Suppressor macrophage (primary cell): ENCODE results near the gene MCTP1.

Experiments used
- DNase-seq, 4 experiments: peaks; one replicate each; pipeline ENCODE4 v3.0.0-alpha.2; 2020 to 2022

The MCTP1 gene

GRCh38 chr5:94802450-94802849 is 482.4 kb downstream of the MCTP1 start:
- DNase-seq, result peak in 1 of 4 experiments; percentile 8

- no peak for DNase-seq
Measured at GRCh38 chr5:94796586-94796985, 488.3 kb downstream of the MCTP1 start.

- peak; percentile 7 to 77 (median 39) for DNase-seq
Measured at GRCh38 chr5:94793816-94794198, 491.1 kb downstream of the MCTP1 start.

DNA sequence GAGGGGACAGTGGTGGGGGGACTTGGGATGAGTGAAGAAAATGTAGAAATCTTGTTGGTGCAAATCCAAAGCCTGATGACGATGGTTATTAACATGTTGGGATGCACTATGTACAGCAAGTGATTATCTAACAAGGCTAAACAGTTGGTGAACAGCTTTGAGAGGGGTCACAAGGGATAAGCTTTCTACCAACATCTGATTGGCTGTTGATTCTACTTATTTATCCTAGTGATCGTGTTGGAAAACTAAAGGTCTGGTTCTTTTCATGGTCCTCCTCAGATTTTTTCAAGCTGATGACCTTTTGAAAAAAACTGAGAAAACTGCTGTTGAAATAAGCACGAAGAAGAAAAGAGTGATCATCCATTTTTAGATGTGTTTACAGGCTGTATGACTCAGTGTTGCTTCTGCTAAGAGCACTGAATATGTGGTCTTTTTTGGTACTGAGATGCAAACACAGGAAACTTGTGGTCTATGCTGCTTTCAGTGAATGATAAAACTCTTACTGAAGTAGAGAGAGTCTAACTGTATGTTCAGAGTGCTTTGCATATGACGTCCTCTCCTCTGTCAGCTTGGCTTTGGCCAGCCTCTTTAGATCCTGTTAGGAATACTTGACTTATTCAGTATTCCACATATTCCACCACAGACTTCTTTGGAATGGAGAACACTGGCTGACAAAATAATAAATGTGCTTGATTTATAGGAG is 491.6 kb downstream of the MCTP1 start:
- DNase-seq, result peak; percentile 4 to 68 (median 40)

DNA sequence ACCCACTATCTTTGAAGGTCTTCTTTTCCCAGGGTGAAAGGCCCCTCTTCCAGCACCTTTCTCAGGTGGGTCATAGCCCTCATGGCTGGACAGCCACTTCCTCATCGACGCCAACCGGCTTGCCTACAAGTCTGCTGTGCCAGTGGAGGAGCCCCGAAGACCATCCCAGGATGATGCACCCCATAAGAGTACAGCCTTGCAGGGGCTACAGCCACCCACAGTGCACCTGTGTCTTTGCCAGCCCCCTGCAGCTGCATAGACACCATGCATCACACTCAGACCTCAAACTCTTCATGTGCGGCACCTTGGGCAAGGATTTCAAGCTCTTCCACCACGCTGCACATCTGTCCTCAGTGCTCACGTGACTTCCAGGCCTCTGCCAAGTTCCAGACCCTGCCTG is 493.1 kb downstream of the MCTP1 start:
- DNase-seq, result no peak

- no peak for DNase-seq
Measured at GRCh38 chr5:94788527-94788926, 496.4 kb downstream of the MCTP1 start.

DNA sequence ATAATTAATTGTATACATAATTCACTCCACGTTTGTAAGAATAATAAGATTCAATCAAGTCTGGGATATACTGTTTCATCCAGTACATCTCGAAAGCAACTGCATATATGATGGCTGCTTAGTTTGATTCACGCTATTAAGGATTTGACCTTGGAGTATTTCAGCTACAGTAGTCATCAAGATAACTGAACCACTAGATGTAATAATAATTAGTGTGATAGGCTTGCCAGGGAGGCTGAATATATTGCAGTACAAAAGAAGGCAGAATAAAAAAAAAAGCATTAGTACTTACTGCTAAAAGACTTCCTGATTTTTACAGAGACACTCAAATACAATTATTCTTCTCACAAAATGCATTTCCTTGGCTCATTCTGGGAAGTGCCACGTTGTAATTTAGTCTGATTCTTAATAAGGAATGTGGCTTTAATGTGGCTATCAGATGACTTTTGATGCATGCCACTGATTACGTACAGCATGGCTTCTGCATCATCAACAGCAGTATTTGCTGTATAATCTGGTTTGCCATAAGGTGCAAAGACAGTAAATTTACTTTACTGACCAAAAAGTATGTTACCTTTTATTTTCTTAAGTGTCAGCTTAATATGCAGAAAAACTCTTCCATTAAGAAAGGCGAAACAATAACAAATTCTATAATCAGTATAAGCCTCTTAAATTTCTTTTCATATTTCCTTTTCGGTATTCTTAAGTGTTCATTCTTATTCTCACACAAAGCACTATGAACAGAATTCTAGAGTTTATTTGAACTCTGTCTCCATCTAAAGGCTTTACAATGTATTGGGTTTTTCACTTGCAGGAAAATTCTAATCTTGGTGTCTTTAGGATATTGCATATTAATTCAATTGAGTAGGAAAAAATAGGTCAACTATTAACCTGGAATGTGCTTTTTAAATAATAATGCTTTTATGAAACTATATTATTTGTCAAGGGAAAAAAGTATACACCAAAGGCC is 500.1 kb downstream of the MCTP1 start:
- DNase-seq, result no peak

DNA sequence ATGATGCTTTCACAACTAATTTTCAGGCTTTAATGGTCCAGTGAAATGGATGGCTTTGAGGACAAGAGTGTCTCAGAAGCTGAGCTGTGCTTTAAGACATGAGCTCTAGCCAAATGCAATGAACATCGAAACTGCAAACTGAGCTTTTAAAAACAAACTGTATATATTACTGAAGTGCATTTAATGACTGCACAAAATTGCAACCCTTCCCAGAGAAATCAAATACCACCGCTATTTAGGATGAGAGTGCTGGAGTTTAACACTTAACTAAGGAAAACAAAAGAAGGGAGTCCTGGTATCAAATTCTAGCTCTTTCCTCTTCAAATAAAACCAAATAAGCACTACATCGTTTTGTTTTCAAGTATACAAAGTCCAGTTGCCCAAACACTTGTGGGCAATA is 502.5 kb downstream of the MCTP1 start:
- DNase-seq, result no peak

DNA sequence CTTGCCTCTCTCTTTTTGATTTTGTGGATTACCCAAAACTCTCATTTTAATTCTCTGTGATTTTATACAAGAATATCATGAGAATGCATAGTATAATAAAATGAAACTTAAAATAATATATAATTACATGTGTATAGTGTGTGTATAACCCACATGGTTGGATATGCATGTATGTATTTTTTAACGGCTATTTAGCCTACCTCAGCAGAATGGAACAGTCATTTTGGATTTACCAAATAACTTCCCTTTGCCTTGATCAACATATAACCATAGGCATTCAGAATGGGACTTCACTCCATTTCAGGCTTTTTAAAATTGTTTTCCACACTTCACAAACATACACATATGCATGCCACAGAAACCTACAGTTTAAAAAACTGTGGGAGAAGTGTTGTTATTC is 505.2 kb downstream of the MCTP1 start:
- no peak for DNase-seq

DNA sequence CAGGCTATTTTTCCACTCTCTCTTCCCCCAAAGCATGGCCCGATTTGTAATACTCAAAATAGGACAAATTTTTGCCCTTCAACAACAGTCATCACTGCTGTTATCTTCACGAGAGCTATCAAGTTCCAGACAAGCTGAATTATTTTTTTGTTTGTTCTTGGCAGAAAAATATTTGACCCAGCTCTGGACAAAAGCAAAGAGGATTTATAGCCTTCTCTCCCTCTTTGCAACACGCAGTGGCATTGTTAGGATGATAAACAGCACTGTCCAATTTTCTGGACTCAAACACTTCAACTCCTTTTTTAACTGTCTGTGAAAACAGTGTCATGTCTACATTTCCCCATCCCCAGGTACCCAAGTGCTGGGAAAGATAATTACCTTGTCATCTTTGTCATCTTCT is 506.2 kb downstream of the MCTP1 start:
- DNase-seq, result no peak

GRCh38 chr5:94778299-94778698 is 506.6 kb downstream of the MCTP1 start:
- no peak for DNase-seq

DNA sequence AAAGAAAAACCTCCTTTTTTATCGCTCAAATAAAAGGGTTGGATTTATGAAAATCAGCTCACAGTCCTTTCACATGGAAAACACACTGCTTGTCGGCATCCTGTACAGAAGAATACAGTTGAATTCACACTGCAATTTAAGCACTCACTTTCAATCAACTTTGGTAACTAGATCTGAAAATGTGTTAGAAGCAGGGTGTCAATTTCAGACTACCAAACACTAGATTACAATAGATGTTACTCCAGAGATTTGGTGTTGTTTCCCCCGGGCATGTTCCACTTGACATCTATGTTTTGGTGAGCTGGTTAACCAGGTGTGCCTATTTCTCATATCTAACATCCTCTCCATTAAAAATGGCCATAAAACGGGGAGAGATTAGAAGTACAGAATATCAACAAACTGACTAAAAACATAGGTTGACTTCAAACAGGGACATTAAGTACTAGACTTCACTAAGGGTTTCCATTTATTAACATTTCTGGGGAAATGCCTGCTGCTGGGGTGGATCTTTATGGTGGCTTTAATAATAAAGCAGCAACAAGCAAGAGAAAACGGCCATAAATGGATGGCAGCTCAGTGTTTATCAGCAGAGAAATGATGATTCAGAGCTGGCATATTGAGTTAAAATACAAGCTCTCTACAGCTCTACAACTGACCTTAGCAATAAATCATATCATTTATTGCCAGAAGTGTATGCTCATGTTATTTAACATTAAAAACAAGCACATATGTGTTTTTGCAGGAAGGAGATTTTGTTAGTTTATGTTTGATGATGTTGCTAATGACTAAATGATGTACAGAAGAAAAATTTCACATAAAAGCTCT is 507.6 kb downstream of the MCTP1 start:
- no peak for DNase-seq

DNA sequence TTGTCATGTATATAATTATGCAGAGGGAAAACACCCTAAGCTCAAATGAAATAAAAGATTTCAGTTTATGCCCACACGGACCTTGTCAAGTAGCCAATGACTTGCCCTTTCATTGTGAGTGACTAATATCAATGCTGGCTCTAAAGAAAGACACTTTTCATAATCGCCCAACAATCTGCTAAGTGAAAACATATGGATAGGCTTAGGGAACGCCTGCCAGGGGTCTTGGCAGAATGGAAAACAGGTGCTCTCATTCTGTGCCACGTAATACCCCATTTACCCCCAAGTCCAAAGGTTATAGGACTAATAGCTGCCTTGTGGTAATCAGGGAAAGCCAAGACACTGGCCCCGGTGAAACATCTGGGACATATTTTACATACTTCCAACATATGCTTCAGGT is 508.7 kb downstream of the MCTP1 start:
- no peak for DNase-seq

DNA sequence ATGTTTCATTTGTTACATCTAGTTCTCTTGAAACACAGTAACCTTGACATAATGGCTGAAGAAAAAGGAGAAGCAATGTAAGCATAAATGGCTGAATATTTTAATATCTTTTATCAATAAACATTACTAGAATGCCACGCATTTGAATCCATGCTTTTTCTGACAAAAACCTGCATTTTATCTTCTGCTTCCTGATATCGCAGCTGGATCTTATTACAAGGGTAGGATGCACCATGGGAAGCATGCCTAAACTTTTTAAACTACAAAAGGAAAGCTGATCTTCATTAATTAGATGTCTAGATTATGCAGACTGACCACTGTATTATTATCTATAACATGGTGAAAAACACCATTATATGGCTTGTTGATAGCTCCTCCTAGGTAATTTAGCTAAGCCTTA is 509.8 kb downstream of the MCTP1 start:
- DNase-seq, result no peak

DNA sequence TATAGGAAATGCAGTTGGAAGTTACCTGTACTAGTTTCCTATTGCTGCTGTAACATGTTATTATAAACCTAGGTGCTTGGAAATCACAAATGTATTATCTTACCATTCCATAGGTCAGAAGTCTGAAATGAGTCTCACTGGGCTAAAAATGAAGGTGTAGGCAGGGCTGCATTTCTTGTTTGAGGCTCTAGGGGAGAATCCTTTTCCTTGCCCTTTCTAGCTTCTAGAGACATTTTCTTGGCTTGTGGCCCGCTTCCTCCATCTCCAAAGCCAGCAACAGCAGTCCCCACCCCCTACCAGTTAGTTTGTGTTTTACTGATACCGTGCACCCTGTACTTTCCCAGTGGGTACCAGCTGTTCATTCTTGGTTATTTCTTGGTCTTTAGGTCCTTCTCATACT is 513.2 kb downstream of the MCTP1 start:
- DNase-seq, result no peak

DNA sequence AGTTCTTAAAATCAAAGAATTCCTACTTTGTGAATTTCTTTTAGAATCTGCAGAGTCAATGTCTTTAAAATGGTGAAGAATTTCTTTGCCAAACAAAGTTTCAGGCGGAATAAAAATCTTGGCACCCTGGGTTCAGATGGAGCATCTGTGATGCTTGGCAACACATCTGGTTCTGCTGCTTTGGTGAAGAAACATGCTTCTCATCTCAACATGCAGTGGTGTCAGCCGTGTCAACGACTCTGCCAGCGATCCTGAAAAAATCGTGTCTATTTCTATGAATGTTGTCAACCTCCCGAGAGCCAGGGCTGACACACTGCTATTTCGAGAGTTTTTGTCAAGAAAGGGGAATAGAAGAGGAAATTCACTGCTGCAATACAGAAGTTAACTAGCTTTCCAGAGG is 514.9 kb downstream of the MCTP1 start:
- no peak for DNase-seq

- no peak for DNase-seq
Measured at GRCh38 chr5:94761786-94762185, 523.1 kb downstream of the MCTP1 start.

- DNase-seq, result no peak
Measured at GRCh38 chr5:94761055-94761454, 523.8 kb downstream of the MCTP1 start.

GRCh38 chr5:94759961-94760360 is 524.9 kb downstream of the MCTP1 start:
- no peak for DNase-seq

GRCh38 chr5:94759022-94759421 is 525.9 kb downstream of the MCTP1 start:
- no peak for DNase-seq

GRCh38 chr5:94754824-94755223 is 530.1 kb downstream of the MCTP1 start:
- DNase-seq, result no peak

DNA sequence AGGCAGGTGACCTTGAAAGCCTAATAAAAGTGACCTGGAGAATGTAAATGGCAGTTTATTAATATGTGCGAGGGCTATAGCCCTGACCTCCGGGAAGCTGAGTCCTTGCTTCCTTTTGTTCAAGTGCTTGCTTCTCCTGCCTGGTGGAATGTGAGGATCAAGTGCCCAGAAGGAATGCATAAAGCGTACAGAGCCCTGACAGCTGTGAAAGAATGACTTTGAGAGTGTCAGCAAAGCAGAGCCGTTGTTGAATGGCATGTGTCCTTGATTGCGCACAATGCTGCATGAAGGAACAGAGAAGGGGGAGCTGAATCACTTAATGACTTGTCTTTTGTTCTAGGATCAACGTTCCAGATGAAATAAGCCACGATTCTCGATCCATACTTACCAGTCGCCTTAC is 533.4 kb downstream of the MCTP1 start:
- no peak for DNase-seq

GRCh38 chr5:94750681-94751080 is 534.2 kb downstream of the MCTP1 start:
- no peak for DNase-seq
